NCI-H345 (cell line): Measurements from ENCODE around the gene SOHLH2.

Experiments
- DNase-seq: peaks from one replicate; lab custom pipeline; 2025; lab: John Stamatoyannopoulos, UW

The SOHLH2 gene

GRCh38 chr13:36214163-36214921, at the start of gene SOHLH2:
SOHLH2 (minus strand) TSS chr13:36214556; CDS start chr13:36214526, 30 bp downstream.
- DNase-seq: no peak

- DNase-seq: no peak
Measured at GRCh38 chr13:36261976-36262375, 47.6 kb upstream of the SOHLH2 start.

- no peak for DNase-seq
Measured at GRCh38 chr13:36261011-36261410, 46.7 kb upstream of the SOHLH2 start.

GRCh38 chr13:36259361-36260137, 45.2 kb upstream of the SOHLH2 start:
- DNase-seq: no peak

GRCh38 chr13:36258831-36259230, 44.5 kb upstream of the SOHLH2 start:
- DNase-seq: no peak

- no peak for DNase-seq
Measured at GRCh38 chr13:36251526-36251925, 37.2 kb upstream of the SOHLH2 start.

- DNase-seq: no peak
Measured at GRCh38 chr13:36251017-36251416, 36.7 kb upstream of the SOHLH2 start.

- no peak for DNase-seq
Measured at GRCh38 chr13:36248700-36249099, 34.3 kb upstream of the SOHLH2 start.

- DNase-seq: no peak
Measured at GRCh38 chr13:36244990-36245389, 30.6 kb upstream of the SOHLH2 start.

- no peak for DNase-seq
Measured at GRCh38 chr13:36244073-36244472, 29.7 kb upstream of the SOHLH2 start.

- DNase-seq: no peak
Measured at GRCh38 chr13:36242761-36243160, 28.4 kb upstream of the SOHLH2 start.

- no peak for DNase-seq
Measured at GRCh38 chr13:36231236-36231635, 16.9 kb upstream of the SOHLH2 start.

- no peak for DNase-seq
Measured at GRCh38 chr13:36224730-36225129, 10.4 kb upstream of the SOHLH2 start.

- DNase-seq: no peak
Measured at GRCh38 chr13:36219883-36220282, 5.5 kb upstream of the SOHLH2 start.

GRCh38 chr13:36217456-36217855, 3.1 kb upstream of the SOHLH2 start:
- DNase-seq: no peak

- no peak for DNase-seq
Measured at GRCh38 chr13:36212789-36213188, 1.6 kb downstream of the SOHLH2 start.

- DNase-seq: no peak
Measured at GRCh38 chr13:36211567-36211966, 2.8 kb downstream of the SOHLH2 start.

GRCh38 chr13:36210738-36211137, 3.6 kb downstream of the SOHLH2 start:
- no peak for DNase-seq

GRCh38 chr13:36207672-36208071, 6.7 kb downstream of the SOHLH2 start:
- DNase-seq: no peak

- DNase-seq: no peak
Measured at GRCh38 chr13:36193151-36193855, 21.1 kb downstream of the SOHLH2 start.

- no peak for DNase-seq
Measured at GRCh38 chr13:36192166-36192565, 22.2 kb downstream of the SOHLH2 start.

- DNase-seq: no peak
Measured at GRCh38 chr13:36190771-36191170, 23.6 kb downstream of the SOHLH2 start.

- DNase-seq: no peak
Measured at GRCh38 chr13:36188441-36188840, 25.9 kb downstream of the SOHLH2 start.
